Thyroid gland (tissue), 4 donors: ENCODE measurements around the gene WFDC11. TPM values are rescaled to one million over a fixed set of nuclear protein-coding genes. Genes with fewer than 3 reads are reported as not detected.

Experiments
- DNase-seq, 2 donors: peaks; one replicate each; pipeline ENCODE4 v3.0.0-alpha.2; 2019
- H3K27ac ChIP-seq, 3 donors: fragments of 200-600 bp; sonication (generic); 1 replicate in 2 of 3; 2 replicates in 1 of 3; pipeline ENCODE4 v1.5.1; 2016 to 2019; ENCODE audit warnings: mild to moderate bottlenecking in 1 of 3, moderate library complexity in 1 of 3
- H3K27me3 ChIP-seq: fragments of 200-600 bp; sonication (generic); one replicate; pipeline ENCODE4 v1.5.1; 2019
- H3K36me3 ChIP-seq, 2 donors: fragments of 200-600 bp; sonication (generic); one replicate each; pipeline ENCODE4 v1.5.1; 2016 to 2019
- H3K4me1 ChIP-seq, 2 donors: fragments of 200-600 bp; sonication (generic); one replicate each; pipeline ENCODE4 v1.5.1; 2017 to 2019
- H3K4me3 ChIP-seq, 3 donors: fragments of 200-600 bp; sonication (generic); replicated peaks in 1 of 3; 1 replicate in 2 of 3; 2 replicates in 1 of 3; pipeline ENCODE4 v1.5.1; 2016; ENCODE audit warnings: mild to moderate bottlenecking in 1 of 3
- H3K9me3 ChIP-seq: fragments of 200-600 bp; sonication (generic); one replicate; pipeline ENCODE4 v1.5.1; 2017
- POLR2A ChIP-seq, 2 donors: fragments of 450-650 bp; IDR thresholded peaks; one replicate each; pipeline ENCODE4 v1.6.1; 2017; ENCODE audit warnings: antibody characterized with exemption in 2 of 2, mild to moderate bottlenecking in 2 of 2, moderate library complexity in 1 of 2
- WGBS, 2 donors: methylation state at CpG; one replicate each; pipeline ENCODE4 v1.1.5; 2017; 5-methylcytosine and 5-hydroxymethylcytosine counted together
- intact Hi-C: fragments of 100-400 bp; cut with DNase I; formaldehyde crosslinking; loops from one replicate; pipeline ENCODE4 v1.15.1; 2023
- total RNA-seq, 4 donors: library from RNA; depleted of rRNA; stranded (reverse); fragments of >200 nt; gene quantifications; one replicate each; pipeline ENCODE4 v1.2.3, GENCODE V29; 2016
- TF ChIP-seq, protein P1 (sequence below), 6 experiments: fragments of 200-600 bp in 3 of 6; fragments of 450-650 bp in 3 of 6; sonication (generic) in 3 of 6; IDR thresholded peaks; one replicate each; pipeline ENCODE4 v1.5.1; 2016 to 2019; ENCODE audit warnings: antibody characterized with exemption in 6 of 6, mild to moderate bottlenecking in 2 of 6, inconsistent platforms in 1 of 6, moderate library complexity in 1 of 6

WFDC11 gene
- total RNA-seq, 4 donors from 2014 or later = not detected

DNA sequence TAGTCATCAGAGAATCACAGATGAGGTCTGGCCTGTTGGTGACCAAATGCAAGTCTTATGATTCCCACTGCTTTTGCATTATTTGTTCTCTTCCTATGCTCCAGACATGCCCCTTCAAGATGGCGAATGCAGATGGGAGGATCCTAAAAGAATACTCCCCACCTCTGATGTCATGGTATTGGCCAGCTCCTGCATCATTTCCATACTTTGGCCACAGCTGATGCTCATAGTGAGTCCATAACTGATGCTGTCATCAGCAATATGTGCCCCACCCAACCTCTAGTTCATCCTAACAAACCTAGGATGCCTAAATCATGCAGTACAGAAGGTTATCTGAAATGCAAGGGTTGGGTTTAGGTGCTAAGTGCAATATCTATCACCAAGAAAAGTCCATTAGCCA, 33.5 kb downstream of the WFDC11 start:
- no peaks in the 10 kb centered on the region for H3K27me3 ChIP-seq
- no peaks in the 10 kb centered on the region for H3K36me3 ChIP-seq
- intact Hi-C loops = no loop called here
- H3K9me3 ChIP-seq = no peaks in the 10 kb centered on the region
- no peaks in the 10 kb centered on the region for H3K4me1 ChIP-seq
- no peak for DNase-seq
- TF ChIP-seq, protein P1, sequence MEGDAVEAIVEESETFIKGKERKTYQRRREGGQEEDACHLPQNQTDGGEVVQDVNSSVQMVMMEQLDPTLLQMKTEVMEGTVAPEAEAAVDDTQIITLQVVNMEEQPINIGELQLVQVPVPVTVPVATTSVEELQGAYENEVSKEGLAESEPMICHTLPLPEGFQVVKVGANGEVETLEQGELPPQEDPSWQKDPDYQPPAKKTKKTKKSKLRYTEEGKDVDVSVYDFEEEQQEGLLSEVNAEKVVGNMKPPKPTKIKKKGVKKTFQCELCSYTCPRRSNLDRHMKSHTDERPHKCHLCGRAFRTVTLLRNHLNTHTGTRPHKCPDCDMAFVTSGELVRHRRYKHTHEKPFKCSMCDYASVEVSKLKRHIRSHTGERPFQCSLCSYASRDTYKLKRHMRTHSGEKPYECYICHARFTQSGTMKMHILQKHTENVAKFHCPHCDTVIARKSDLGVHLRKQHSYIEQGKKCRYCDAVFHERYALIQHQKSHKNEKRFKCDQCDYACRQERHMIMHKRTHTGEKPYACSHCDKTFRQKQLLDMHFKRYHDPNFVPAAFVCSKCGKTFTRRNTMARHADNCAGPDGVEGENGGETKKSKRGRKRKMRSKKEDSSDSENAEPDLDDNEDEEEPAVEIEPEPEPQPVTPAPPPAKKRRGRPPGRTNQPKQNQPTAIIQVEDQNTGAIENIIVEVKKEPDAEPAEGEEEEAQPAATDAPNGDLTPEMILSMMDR (IDR thresholded peaks at IDR 0.05) = no peak
- no peak for TF ChIP-seq POLR2A (IDR thresholded peaks at IDR 0.05)
- H3K4me3 ChIP-seq = no peak overlapping the region
- 88 to 100% methylated on average over 1 of the region's 1 CpG for WGBS, 2 donors
- no peak overlapping the region for H3K27ac ChIP-seq

DNA sequence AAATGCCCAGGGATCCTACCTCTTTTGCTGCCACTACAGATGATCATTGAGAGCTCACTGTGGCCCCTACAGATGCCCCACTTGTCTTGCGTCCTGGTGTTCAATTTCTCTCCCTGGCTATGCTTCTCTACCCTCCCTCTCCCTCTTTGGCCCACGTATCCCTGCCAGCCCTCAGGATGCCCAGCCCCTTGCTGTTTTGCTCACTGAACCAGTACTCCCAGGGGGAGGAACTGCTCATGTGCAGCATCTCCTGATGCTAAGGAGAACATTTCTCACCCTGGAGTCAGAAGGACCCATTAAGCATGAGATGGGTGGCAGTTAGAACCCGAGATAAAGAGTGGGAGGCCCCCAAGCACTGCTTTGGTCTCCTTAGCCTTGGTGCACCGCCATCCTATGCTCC, 38.9 kb downstream of the WFDC11 start, which contains the start of gene WFDC9:
Gene WFDC9 (minus strand): TSS at position 101 of the 400 bp plus-strand sequence. CDS start 21,103 bp downstream, outside the sequence.
- intact Hi-C loops = no loop called here
- 52 to 65% methylated on average over 4 of the region's 4 CpGs for WGBS, 2 donors
- Histone ChIP-seq H3K9me3 (no peaks in the 10 kb centered on the region), H3K4me1 (no peaks in the 10 kb centered on the region), H3K27ac (no peak within 1 kb of the TSS), H3K36me3 (no peaks in the 10 kb centered on the region), H3K4me3 (no peak within 1 kb of the TSS), H3K27me3 (no peaks in the 10 kb centered on the region)
- TF ChIP-seq, protein P1 (IDR thresholded peaks at IDR 0.05) = no peak
- no peak for TF ChIP-seq POLR2A (IDR thresholded peaks at IDR 0.05)
- no peak for DNase-seq

DNA sequence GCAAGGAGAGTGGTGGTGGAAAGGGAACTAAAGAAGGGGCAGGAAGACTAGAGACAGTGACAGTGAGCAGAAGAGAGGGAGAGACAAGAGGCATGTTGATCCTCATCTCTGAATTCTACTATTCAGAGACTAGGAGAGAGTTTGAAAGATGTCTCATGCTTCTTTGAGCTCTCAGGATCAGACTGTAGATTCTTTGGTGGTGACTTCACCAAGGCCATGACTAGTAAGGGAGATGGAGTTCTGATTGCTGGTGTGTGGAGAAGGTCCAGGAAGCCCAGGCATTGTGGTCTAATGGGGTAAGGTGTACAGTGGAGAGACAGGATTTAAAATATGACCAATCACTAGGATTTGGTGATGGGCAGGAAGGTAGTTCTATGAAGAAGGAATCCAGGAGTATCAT, 39.7 kb downstream of the WFDC11 start:
- no peak for DNase-seq
- H3K36me3 ChIP-seq = no peaks in the 10 kb centered on the region
- intact Hi-C loops = no loop called here
- H3K27ac ChIP-seq = no peak overlapping the region
- no peaks in the 10 kb centered on the region for H3K9me3 ChIP-seq
- no peak overlapping the region for H3K4me3 ChIP-seq
- H3K27me3 ChIP-seq = no peaks in the 10 kb centered on the region
- TF ChIP-seq, protein P1 (IDR thresholded peaks at IDR 0.05) = no peak
- no peak for TF ChIP-seq POLR2A (IDR thresholded peaks at IDR 0.05)
- H3K4me1 ChIP-seq = no peaks in the 10 kb centered on the region

DNA sequence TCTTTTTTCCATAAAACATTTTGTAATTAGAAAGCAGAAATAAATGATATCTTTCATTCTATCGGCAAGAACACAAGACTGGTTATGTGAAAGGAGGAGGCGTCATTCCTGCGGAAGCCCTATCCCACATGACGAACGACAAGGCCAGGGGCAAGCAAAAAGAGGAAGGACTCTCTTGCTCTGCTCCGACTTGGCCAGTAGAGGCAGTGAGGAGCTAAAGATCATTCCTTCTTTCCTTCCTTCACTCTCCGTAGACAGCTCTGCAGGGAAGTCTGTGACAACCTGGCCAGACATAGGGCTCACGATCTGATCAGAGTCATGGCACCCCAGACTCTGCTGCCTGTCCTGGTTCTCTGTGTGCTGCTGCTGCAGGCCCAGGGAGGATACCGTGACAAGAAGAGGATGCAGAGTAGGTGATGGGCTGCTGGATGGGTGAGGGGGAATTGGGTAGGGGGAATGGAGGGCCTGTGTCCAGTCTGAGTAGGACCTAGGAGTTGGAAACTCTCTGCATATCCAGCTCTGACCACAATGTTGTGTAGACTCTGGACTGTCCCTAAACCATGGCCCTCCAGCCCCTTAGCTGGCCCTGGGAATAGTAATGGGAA, 40.4 kb downstream of the WFDC11 start, which contains the start of gene WFDC10A:
Gene WFDC10A (plus strand): TSS at position 244 of the 605 bp plus-strand sequence. CDS start 75 bp downstream, at position 319.
- Histone ChIP-seq H3K4me1 (no peaks in the 10 kb centered on the region), H3K36me3 (no peaks in the 10 kb centered on the region), H3K27ac (no peak within 1 kb of the TSS), H3K27me3 (no peaks in the 10 kb centered on the region), H3K4me3 (no peak within 1 kb of the TSS), H3K9me3 (no peaks in the 10 kb centered on the region)
- WGBS, 2 donors = 16 to 17% methylated on average over 9 of the region's 9 CpGs
- intact Hi-C loops = no loop called here
- DNase-seq = peak; percentile 40 to 50
- TF ChIP-seq POLR2A (IDR thresholded peaks at IDR 0.05) = no peak
- TF ChIP-seq, protein P1 (IDR thresholded peaks at IDR 0.05) = peak; percentile 16 to 70 (median 48)

DNA sequence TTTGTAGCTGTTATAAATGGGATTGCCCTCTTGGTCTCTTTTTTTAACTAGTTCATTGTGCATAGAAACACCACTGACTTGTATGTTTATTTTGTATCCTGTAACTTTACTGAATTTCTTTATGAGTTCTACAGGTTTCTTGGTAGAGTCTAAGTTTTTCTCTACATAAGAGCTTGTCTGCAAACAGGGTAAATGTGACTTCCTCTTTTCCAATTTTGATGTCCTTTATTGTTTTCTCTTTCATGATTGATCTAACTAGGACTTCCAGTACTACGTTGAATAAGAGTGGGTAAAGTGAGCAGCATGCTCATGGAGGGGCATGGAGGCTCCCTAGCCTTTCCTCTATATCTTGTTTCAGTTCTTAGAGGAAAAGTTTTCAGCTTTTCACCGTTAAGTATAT, 43.5 kb downstream of the WFDC11 start:
- no peaks in the 10 kb centered on the region for H3K4me1 ChIP-seq
- no peak overlapping the region for H3K4me3 ChIP-seq
- no peak overlapping the region for H3K27ac ChIP-seq
- H3K36me3 ChIP-seq = no peaks in the 10 kb centered on the region
- WGBS, 2 donors = 73 to 78% methylated on average over 2 of the region's 2 CpGs
- DNase-seq = no peak
- H3K27me3 ChIP-seq = no peaks in the 10 kb centered on the region
- H3K9me3 ChIP-seq = no peaks in the 10 kb centered on the region
- intact Hi-C loops = no loop called here
- TF ChIP-seq, protein P1 (IDR thresholded peaks at IDR 0.05) = no peak
- TF ChIP-seq POLR2A (IDR thresholded peaks at IDR 0.05) = no peak
